BLaER1 (cell line): ENCODE data around the gene LHX8.

Experiments used
- H3K27ac ChIP-seq: shearing (Covaris generic); formaldehyde crosslinking; 2 replicates; pipeline ENCODE4 v1.8.1; 2022
- H3K27me3 ChIP-seq: shearing (Covaris generic); formaldehyde crosslinking; 2 replicates; pipeline ENCODE4 v1.8.1; 2022
- H3K36me3 ChIP-seq: shearing (Covaris generic); formaldehyde crosslinking; 2 replicates; pipeline ENCODE4 v1.8.1; 2022
- H3K4me1 ChIP-seq: shearing (Covaris generic); formaldehyde crosslinking; 2 replicates; pipeline ENCODE4 v1.8.1; 2022
- H3K4me2 ChIP-seq: shearing (Covaris generic); formaldehyde crosslinking; 2 replicates; pipeline ENCODE4 v1.8.1; 2022
- H3K4me3 ChIP-seq: shearing (Covaris generic); formaldehyde crosslinking; 2 replicates; pipeline ENCODE4 v1.8.1; 2022
- H3K9ac ChIP-seq: shearing (Covaris generic); formaldehyde crosslinking; 2 replicates; pipeline ENCODE4 v1.8.1; 2022
- H3K9me3 ChIP-seq: shearing (Covaris generic); formaldehyde crosslinking; 2 replicates; pipeline ENCODE4 v1.8.1; 2022
- H4K20me1 ChIP-seq: shearing (Covaris generic); formaldehyde crosslinking; 2 replicates; pipeline ENCODE4 v1.8.1; 2022
- Cebpa-rat ChIP-seq: shearing (Covaris generic); IDR thresholded peaks from 2 replicates; pipeline ENCODE4 v1.8.1; 2022

Gene LHX8

DNA sequence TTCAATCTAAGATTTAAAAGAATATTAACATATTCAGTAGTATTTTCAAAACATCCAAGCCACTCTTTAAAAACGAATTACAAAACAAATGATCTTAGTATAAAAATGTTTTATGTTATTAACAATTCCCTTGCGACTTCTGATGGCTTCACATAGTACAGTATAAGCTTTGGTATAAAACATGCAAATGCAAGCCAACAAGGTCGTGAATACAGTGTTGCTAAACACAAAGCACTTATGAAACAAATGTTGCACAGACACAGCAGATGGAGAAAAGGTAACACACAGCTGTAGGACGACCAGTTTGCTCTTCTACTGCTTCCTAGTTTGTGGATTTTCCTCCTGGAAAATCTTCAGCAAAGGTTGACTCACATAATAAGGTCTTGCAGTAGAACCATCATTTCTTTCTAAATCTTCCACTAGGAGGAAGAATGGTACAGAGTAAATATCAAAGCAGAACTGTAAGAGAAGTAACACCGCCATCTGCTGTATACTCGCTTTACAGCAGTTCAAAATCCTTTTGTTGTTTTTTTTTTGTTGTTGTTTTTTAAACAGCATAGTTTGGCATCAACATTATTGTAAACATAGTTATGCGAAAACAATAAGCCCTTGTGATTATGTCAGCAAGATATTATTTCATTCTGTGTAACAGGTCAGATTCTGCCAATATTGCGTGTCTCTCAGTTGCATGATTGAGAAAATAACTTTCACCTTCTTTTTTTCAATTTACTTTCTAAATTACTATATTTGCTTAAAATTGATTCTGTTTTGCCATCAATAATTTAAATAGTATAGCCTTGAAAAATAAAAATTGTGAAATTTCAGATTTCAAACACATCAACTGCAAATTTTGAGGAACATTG, 69.5 kb downstream of the LHX8 start:
- Histone ChIP-seq H3K9ac (no peak overlapping the region), H3K36me3 (no peaks in the 10 kb centered on the region), H3K27ac (no peak overlapping the region), H3K4me2 (no peak overlapping the region), H4K20me1 (no peaks in the 10 kb centered on the region), H3K4me3 (no peak overlapping the region), H3K27me3 (no peaks in the 10 kb centered on the region), H3K4me1 (no peaks in the 10 kb centered on the region), H3K9me3 (no peaks in the 10 kb centered on the region)
- TF ChIP-seq Cebpa-rat, result no peak

DNA sequence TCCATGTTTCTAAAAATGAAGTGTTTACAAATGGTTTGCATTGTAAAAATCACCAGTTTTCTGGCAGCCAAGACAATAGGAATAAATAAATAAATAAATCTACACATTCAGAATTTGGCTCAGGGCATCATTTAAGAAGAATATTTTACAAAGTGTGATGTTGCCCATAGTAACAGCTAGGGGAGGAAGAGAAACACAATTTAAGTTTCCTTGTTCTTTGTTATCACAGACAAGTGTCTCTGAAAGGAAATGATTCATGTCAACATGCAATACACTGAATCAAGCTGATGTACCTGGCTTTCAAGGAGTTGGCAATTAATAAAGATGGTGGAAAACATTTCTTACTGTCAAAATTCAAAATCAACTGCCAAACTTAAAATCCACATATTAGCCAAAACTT, 74.7 kb downstream of the LHX8 start:
- Histone ChIP-seq H3K27ac (no peak overlapping the region), H3K9me3 (no peaks in the 10 kb centered on the region), H4K20me1 (no peaks in the 10 kb centered on the region), H3K9ac (no peak overlapping the region), H3K4me1 (no peaks in the 10 kb centered on the region), H3K36me3 (no peaks in the 10 kb centered on the region), H3K4me3 (no peak overlapping the region), H3K27me3 (no peaks in the 10 kb centered on the region), H3K4me2 (no peak overlapping the region)
- no peak for TF ChIP-seq Cebpa-rat
